ENCODE measurements around the gene ZNF407. TPM values are rescaled to one million over a fixed set of nuclear protein-coding genes. Genes with fewer than 3 reads are reported as not detected.

The ZNF407 gene
- total RNA-seq, 1 experiment from 2014 or later: 7.6 TPM

DNA sequence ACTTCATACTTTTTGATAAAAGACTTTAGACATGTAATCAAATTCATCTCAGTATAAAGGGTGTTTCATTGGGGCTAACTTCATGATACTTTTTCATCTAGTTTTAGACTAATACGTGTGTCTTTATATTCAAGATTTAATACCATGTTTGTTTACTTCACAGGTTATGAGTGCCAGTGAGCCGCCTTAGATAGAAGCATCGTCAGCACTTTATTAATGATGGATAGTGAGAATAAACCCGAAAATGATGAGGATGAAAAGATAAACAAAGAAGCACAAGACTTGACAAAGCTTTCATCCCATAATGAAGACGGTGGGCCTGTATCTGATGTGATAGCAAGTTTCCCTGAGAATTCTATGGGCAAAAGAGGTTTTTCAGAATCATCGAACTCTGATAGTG lies 33.1 kb downstream of the ZNF407 start:
- ChIA-PET CTCF (no interaction called here), POLR2A (no interaction called here), RAD21 (ENCODE audit: low non-redundant PET in 1 of 2, low total read pairs in 2 of 2, uncharacterized antibody in 2 of 2, unreplicated experiment in 2 of 2) (no interaction called here)
- Histone ChIP-seq H3K4me1 (ENCODE audit: control insufficient read depth in 1 of 2, insufficient read depth in 2 of 2, low read length in 2 of 2) (peaks cover 0 to 6% of the 10 kb centered on the region in 2 experiments; a peak in 1 of 4 replicates), H2AFZ (ENCODE audit: low read depth, low read length, poor library complexity, severe bottlenecking) (no peak overlapping the region), H3K27me3 (ENCODE audit: insufficient read depth, low read length) (no peaks in the 10 kb centered on the region), H3K9ac (ENCODE audit: low read length) (no peak overlapping the region), H3K36me3 (ENCODE audit: control insufficient read depth in 1 of 2, insufficient read depth in 2 of 2, low read length in 2 of 2) (no peaks in the 10 kb centered on the region), H3K4me2 (ENCODE audit: low read length) (no peak overlapping the region), H3K79me2 (ENCODE audit: insufficient read depth, low read length) (0 out of 2 replicates have a peak, but pooled peaks cover 4% of the 10 kb centered on the region), H3K9me3 (ENCODE audit: control insufficient read depth in 1 of 2, insufficient read depth in 1 of 2, low read depth in 1 of 2, low read length in 2 of 2) (no peaks in the 10 kb centered on the region), H4K20me1 (ENCODE audit: insufficient read depth) (no peaks in the 10 kb centered on the region), H3K9me2 (ENCODE audit: insufficient read depth) (no peaks in the 10 kb centered on the region), H3K27ac (ENCODE audit: low read depth, low read length) (no peak overlapping the region), H3K4me3 (replicated peaks in 1 of 2; ENCODE audit: low read depth in 1 of 2, low read length in 2 of 2) (no peak overlapping the region)
- no peak for DNase-seq (ENCODE audit: low read depth, low spot score)
- ATAC-seq: no peak
- TF ChIP-seq POLR2AphosphoS5 (IDR thresholded peaks at IDR 0.05; ENCODE audit: low read depth, low read length) (no peak), ZNF274 (IDR thresholded peaks at IDR 0.05; ENCODE audit: low read depth, low read length) (no peak)
- intact Hi-C loops (cut with micrococcal nuclease): no loop called here
- no TSS peak for BruUV-seq (replicated peaks)

GRCh38 chr18:74631212-74631611 lies 33.5 kb downstream of the ZNF407 start:
- Histone ChIP-seq H3K4me3 (replicated peaks in 1 of 2; ENCODE audit: low read depth in 1 of 2, low read length in 2 of 2) (no peak overlapping the region), H3K9me3 (ENCODE audit: control insufficient read depth in 1 of 2, insufficient read depth in 1 of 2, low read depth in 1 of 2, low read length in 2 of 2) (no peaks in the 10 kb centered on the region), H3K9ac (ENCODE audit: low read length) (no peak overlapping the region), H2AFZ (ENCODE audit: low read depth, low read length, poor library complexity, severe bottlenecking) (no peak overlapping the region), H3K4me2 (ENCODE audit: low read length) (no peak overlapping the region), H3K9me2 (ENCODE audit: insufficient read depth) (no peaks in the 10 kb centered on the region), H3K36me3 (ENCODE audit: control insufficient read depth in 1 of 2, insufficient read depth in 2 of 2, low read length in 2 of 2) (no peaks in the 10 kb centered on the region), H4K20me1 (ENCODE audit: insufficient read depth) (no peaks in the 10 kb centered on the region), H3K79me2 (ENCODE audit: insufficient read depth, low read length) (0 out of 2 replicates have a peak, but pooled peaks cover 4% of the 10 kb centered on the region), H3K27ac (ENCODE audit: low read depth, low read length) (no peak overlapping the region), H3K4me1 (ENCODE audit: control insufficient read depth in 1 of 2, insufficient read depth in 2 of 2, low read length in 2 of 2) (peaks cover 0 to 6% of the 10 kb centered on the region in 2 experiments; a peak in 1 of 4 replicates), H3K27me3 (ENCODE audit: insufficient read depth, low read length) (no peaks in the 10 kb centered on the region)
- RAD21 ChIA-PET (ENCODE audit: low non-redundant PET in 1 of 2, low total read pairs in 2 of 2, uncharacterized antibody in 2 of 2, unreplicated experiment in 2 of 2): no interaction called here
- no peak for ATAC-seq
- TF ChIP-seq ZNF274 (IDR thresholded peaks at IDR 0.05; ENCODE audit: low read depth, low read length) (no peak), EZH2 (IDR thresholded peaks at IDR 0.05) (no peak), REST (IDR thresholded peaks at IDR 0.05; ENCODE audit: low read depth) (no peak), POLR2AphosphoS5 (IDR thresholded peaks at IDR 0.05; ENCODE audit: low read depth, low read length) (no peak), ELF1 (IDR thresholded peaks at IDR 0.05; ENCODE audit: borderline replicate concordance, low read depth) (no peak), SIN3A (IDR thresholded peaks at IDR 0.05; ENCODE audit: low read depth) (no peak), TCF7L2 (IDR thresholded peaks at IDR 0.05; ENCODE audit: borderline replicate concordance, extremely low read depth, insufficient read depth, insufficient read length) (no peak), MAX (IDR thresholded peaks at IDR 0.05) (no peak), SRF (IDR thresholded peaks at IDR 0.05; ENCODE audit: low read depth) (no peak), CEBPB (IDR thresholded peaks at IDR 0.05; ENCODE audit: low read depth) (no peak), EGR1 (IDR thresholded peaks at IDR 0.05; ENCODE audit: low read depth) (no peak), ZFX (IDR thresholded peaks at IDR 0.05) (no peak), YY1 (IDR thresholded peaks at IDR 0.05; ENCODE audit: extremely low read depth, insufficient replicate concordance, low read depth, low read length) (no peak), SP1 (IDR thresholded peaks at IDR 0.05; ENCODE audit: low read depth) (no peak)
- TF ChIP-seq, protein P1, sequence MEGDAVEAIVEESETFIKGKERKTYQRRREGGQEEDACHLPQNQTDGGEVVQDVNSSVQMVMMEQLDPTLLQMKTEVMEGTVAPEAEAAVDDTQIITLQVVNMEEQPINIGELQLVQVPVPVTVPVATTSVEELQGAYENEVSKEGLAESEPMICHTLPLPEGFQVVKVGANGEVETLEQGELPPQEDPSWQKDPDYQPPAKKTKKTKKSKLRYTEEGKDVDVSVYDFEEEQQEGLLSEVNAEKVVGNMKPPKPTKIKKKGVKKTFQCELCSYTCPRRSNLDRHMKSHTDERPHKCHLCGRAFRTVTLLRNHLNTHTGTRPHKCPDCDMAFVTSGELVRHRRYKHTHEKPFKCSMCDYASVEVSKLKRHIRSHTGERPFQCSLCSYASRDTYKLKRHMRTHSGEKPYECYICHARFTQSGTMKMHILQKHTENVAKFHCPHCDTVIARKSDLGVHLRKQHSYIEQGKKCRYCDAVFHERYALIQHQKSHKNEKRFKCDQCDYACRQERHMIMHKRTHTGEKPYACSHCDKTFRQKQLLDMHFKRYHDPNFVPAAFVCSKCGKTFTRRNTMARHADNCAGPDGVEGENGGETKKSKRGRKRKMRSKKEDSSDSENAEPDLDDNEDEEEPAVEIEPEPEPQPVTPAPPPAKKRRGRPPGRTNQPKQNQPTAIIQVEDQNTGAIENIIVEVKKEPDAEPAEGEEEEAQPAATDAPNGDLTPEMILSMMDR (IDR thresholded peaks at IDR 0.05 in 2 of 3, conservative IDR thresholded peaks at IDR 0.05 in 1 of 3; ENCODE audit: borderline replicate concordance in 1 of 3, insufficient read depth in 1 of 3, low read depth in 2 of 3, low read length in 2 of 3): no peak
- TF ChIP-seq, protein P2, sequence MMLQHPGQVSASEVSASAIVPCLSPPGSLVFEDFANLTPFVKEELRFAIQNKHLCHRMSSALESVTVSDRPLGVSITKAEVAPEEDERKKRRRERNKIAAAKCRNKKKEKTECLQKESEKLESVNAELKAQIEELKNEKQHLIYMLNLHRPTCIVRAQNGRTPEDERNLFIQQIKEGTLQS (IDR thresholded peaks at IDR 0.05): no peak
- BruUV-seq (replicated peaks): no TSS peak
- POLR2A ChIA-PET: no interaction called here
- intact Hi-C loops (cut with micrococcal nuclease): no loop called here
- DNase-seq (ENCODE audit: low read depth, low spot score): no peak
- CTCF ChIA-PET: no interaction called here
